Pancreas (tissue), 10 donors: ENCODE measurements around the gene ASF1B. TPM values are rescaled to one million over a fixed set of nuclear protein-coding genes. Genes with fewer than 3 reads are reported as not detected.

Experiments used
- ATAC-seq, 4 donors: fragments of 200-7000 bp; cut with Tn5 transposase; one replicate each; pipeline versions ENCODE4 v1.8.0 to v1.9.1; 2020; ENCODE audit warnings: mild to moderate bottlenecking in 4 of 4, moderate library complexity in 4 of 4
- DNase-seq, 6 donors: peaks; one replicate each; pipeline ENCODE4 v3.0.0-alpha.2; 2020
- FAIRE-seq: peaks from 2 replicates; lab custom pipeline; 2012; peaks lifted over from hg19 to GRCh38; lab: Jason Lieb, UNC
- H3K27ac ChIP-seq, 4 donors: fragments of 200-600 bp; sonication (generic); 1 replicate in 3 of 4; 2 replicates in 1 of 4; pipeline versions ENCODE4 v1.5.0 to v1.8.0; 2020
- H3K27me3 ChIP-seq, 4 donors: fragments of 200-600 bp; one replicate each; pipeline ENCODE4 v1.8.0; 2021
- H3K36me3 ChIP-seq, 3 donors: fragments of 200-600 bp; sonication (generic) in 1 of 3; one replicate each; pipeline versions ENCODE4 v1.5.0 to v1.8.0; 2020 to 2021
- H3K4me1 ChIP-seq, 3 donors: fragments of 200-600 bp; one replicate each; pipeline ENCODE4 v1.8.0; 2021
- H3K4me3 ChIP-seq, 4 donors: fragments of 200-600 bp; sonication (generic) in 2 of 4; one replicate each; pipeline versions ENCODE4 v1.5.0 to v1.8.0; 2020 to 2021
- H3K9me3 ChIP-seq, 4 donors: fragments of 200-600 bp; one replicate each; pipeline ENCODE4 v1.8.0; 2021
- WGBS, 2 donors: extraction: QIAGEN DNeasy Blood & Tissue Kit; methylation state at CpG; one replicate each; pipeline ENCODE4 v1.1.7; 2013; 5-methylcytosine and 5-hydroxymethylcytosine counted together
- intact Hi-C, 3 donors: fragments of 100-400 bp; cut with DNase I; formaldehyde crosslinking; loops; one replicate each; pipeline versions ENCODE4 v1.11.1 to v1.14.2; 2022
- polyA plus RNA-seq, 2 donors: library from polyadenylated mRNA; stranded (reverse); fragments of 200-250 nt; gene quantifications; one replicate each; pipeline ENCODE4 v1.2.3, GENCODE V29; 2013
- total RNA-seq, 6 donors: library from RNA; stranded (reverse); fragmentation: NEBNext Ultra II Directional in 4 of 6; extraction: Animal tissue kit (Norgen Biotek cat#: 25700) in 4 of 6; gene quantifications; one replicate each; pipeline versions ENCODE4 v1.2.1 to v1.2.4, GENCODE V29; 2021 to 2023
- TF ChIP-seq, protein P1 (sequence below), 4 donors: fragments of 200-600 bp; sonication (generic) in 3 of 4; IDR thresholded peaks; one replicate each; pipeline versions ENCODE4 v1.5.0 to v1.8.0; 2021; ENCODE audit warnings: antibody characterized with exemption in 4 of 4
- donor health status: healthy with polysubstance abuse.
- donor health status: DM: no; HTN: no; CAD: no; lungs with moderate emphysema.
- donor health status: DM: no; HTN: no; CAD: no.
- donor health status: control.
- donor health status: control.
- donor health status: Bipolar disorder and iron deficiency.
- donor health status: DM: yes; HTN: yes; CAD: no.
- donor health status: DM: no; HTN: no; CAD: no.
- donor health status: DM: no; HTN: no; CAD: no.
- donor health status: DM: yes; HTN: yes; CAD: no.

Gene ASF1B
- total and polyA plus RNA-seq, 8 donors: 0.14 to 1.1 (median 0.41) TPM

DNA sequence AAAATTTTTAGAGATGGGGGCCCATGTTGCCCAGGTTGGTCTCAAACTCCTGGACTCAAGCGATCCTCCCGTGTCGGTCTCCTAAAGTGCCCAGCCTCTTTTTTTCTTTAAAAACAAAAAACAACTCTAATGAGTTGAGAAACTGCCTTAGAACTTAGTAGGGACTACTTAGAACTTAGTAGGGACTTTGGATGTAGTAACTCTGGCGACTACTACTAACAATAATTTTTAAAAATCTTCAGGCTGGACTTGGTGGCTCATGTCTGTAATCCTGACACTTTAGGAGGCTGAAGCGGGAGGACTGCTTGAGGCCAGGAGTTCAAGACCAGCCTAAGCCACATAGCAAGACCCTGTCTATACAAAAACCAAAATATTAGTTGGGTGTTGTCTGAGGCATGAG is 50.3 kb downstream of the ASF1B start:
- intact Hi-C loops: no loop called here
- Histone ChIP-seq H3K36me3 (no peaks in the 10 kb centered on the region), H3K27me3 (no peaks in the 10 kb centered on the region), H3K27ac (no peak overlapping the region), H3K9me3 (no peaks in the 10 kb centered on the region), H3K4me3 (no peak overlapping the region), H3K4me1 (peaks cover 0 to 11% (median 0%) of the 10 kb centered on the region in 3 donors)
- FAIRE-seq: no peak
- DNase-seq: no peak
- ATAC-seq: no peak
- WGBS, 2 donors: 86 to 89% methylated on average over 5 of the region's 5 CpGs
- TF ChIP-seq, protein P1, sequence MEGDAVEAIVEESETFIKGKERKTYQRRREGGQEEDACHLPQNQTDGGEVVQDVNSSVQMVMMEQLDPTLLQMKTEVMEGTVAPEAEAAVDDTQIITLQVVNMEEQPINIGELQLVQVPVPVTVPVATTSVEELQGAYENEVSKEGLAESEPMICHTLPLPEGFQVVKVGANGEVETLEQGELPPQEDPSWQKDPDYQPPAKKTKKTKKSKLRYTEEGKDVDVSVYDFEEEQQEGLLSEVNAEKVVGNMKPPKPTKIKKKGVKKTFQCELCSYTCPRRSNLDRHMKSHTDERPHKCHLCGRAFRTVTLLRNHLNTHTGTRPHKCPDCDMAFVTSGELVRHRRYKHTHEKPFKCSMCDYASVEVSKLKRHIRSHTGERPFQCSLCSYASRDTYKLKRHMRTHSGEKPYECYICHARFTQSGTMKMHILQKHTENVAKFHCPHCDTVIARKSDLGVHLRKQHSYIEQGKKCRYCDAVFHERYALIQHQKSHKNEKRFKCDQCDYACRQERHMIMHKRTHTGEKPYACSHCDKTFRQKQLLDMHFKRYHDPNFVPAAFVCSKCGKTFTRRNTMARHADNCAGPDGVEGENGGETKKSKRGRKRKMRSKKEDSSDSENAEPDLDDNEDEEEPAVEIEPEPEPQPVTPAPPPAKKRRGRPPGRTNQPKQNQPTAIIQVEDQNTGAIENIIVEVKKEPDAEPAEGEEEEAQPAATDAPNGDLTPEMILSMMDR (IDR thresholded peaks at IDR 0.05): no peak

- Histone ChIP-seq H3K4me3 (no peak within 1 kb of the TSS), H3K4me1 (peaks cover 0 to 12% (median 0%) of the 10 kb centered on the region in 3 donors), H3K27me3 (no peaks in the 10 kb centered on the region), H3K27ac (no peak within 1 kb of the TSS), H3K36me3 (no peaks in the 10 kb centered on the region), H3K9me3 (no peaks in the 10 kb centered on the region)
- intact Hi-C loops: no loop called here
- DNase-seq: peak in 2 of 6 donors; percentile 47 to 74
- no peak for FAIRE-seq
- WGBS, 2 donors: 40 to 46% methylated on average over 51 to 54 of the region's 54 CpGs
- ATAC-seq: no peak
- TF ChIP-seq, protein P1 (IDR thresholded peaks at IDR 0.05): no peak
Observed at GRCh38 chr19:14085309-14085995, 50.9 kb downstream of the ASF1B start, which contains the start of gene C19orf67. Gene C19orf67, minus strand, starts transcription at chr19:14085783. Its CDS starts 156 bp downstream, at chr19:14085627.

DNA sequence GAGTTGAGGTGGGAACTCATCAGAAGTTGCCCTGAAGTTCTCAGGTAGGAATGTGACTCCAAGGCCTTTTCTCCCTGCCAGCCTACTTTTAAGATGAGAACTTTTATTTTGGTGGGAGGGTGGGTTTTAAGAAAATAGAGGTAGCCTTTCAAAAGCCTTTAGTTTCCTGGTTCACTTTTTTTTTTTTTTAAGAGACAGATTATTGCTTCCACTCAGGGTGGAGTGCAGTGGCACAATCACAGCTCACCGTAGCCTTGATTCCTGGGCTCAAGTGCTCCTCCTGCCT is 53.8 kb downstream of the ASF1B start:
- H3K27me3 ChIP-seq: no peaks in the 10 kb centered on the region
- H3K9me3 ChIP-seq: no peaks in the 10 kb centered on the region
- DNase-seq: no peak
- no peaks in the 10 kb centered on the region for H3K36me3 ChIP-seq
- 25 to 69% methylated on average over 1 of the region's 1 CpG for WGBS, 2 donors
- peaks cover 0 to 14% (median 0%) of the 10 kb centered on the region in 3 donors for H3K4me1 ChIP-seq
- no peak for ATAC-seq
- TF ChIP-seq, protein P1 (IDR thresholded peaks at IDR 0.05): no peak
- intact Hi-C loops: no loop called here
- peak overlapping the region in 3 of 4 donors; percentile 95 to 96 (median 95) for H3K27ac ChIP-seq
- peak overlapping the region in 3 of 4 donors; percentile 64 to 84 (median 64) for H3K4me3 ChIP-seq
- no peak for FAIRE-seq

DNA sequence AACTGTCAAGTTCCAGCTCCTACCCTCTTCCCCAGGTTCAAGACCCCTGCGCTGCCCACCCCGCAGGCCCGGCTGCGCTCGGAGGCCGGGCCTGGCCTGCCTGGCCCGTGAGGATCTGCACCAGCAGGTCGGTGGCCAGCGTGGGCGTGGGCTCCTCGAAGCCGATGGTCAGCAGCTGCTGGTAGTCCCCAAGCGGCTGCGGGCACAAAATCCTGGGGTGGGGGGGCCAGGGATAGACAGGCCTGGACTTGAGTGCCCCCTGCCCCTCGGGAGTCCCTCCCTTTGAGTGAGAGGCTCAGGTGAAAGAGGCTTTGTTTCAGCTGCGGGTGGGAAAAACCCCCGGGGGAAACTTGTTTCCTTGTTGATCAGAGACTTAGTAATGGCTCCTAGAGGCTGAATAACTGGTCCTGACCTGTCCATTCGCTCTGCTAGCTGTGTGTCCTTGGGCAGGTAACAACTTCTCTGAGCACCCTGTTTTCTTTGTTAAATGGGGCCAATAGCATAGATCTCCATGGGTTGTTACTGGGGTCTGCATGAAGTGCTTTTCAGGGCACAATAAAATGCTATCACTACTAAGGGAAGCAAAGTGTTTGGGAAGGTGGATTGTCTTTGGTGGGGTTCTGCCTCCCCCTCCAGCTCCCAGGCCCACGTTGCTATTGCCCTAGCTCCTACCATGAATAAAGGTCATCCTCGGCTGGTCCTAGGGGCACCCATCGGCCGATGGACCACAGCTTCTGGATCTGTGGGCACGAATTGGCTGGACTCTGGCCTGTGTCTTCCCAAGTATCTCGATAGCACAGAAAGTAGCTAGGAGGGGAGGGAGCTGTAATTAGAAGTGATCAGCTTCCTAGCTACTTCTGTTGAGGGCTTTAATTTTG is 54.4 kb downstream of the ASF1B start:
- H3K27ac ChIP-seq: peak overlapping the region; percentile 81 to 96 (median 95)
- intact Hi-C loops: no loop called here

More for the DNA sequence above, 54.4 kb downstream of the ASF1B start:
- peak; percentile 29 to 47 (median 43) for ATAC-seq
- Histone ChIP-seq H3K4me1 (peaks cover 0 to 14% (median 0%) of the 10 kb centered on the region in 3 donors), H3K36me3 (no peaks in the 10 kb centered on the region), H3K9me3 (no peaks in the 10 kb centered on the region), H3K27me3 (no peaks in the 10 kb centered on the region), H3K4me3 (peak overlapping the region; percentile 55 to 84 (median 64))
- FAIRE-seq: no peak
- peak; percentile 61 to 88 (median 72) for DNase-seq
- WGBS, 2 donors: 10% methylated on average over 19 to 24 of the region's 24 CpGs
- TF ChIP-seq, protein P1 (IDR thresholded peaks at IDR 0.05): no peak
